ENCODE measurements around the gene KIF5B. TPM values are rescaled to one million over a fixed set of nuclear protein-coding genes. Genes with fewer than 3 reads are reported as not detected.
"Not testable (repeated sequence)": the region's sequence is repeated elsewhere in the genome, so short reads cannot be mapped to it uniquely, and the experiment has no call there.

Gene KIF5B
- total RNA-seq, 2 donors from 2014 or later = 142 to 155 TPM

- H3K27me3 ChIP-seq = no peaks in the 10 kb centered on the region
- H3K4me1 ChIP-seq = no peaks in the 10 kb centered on the region
- H3K4me3 ChIP-seq = no peak overlapping the region
- no peak for DNase-seq (ENCODE audit: low spot score)
- H3K36me3 ChIP-seq = no peaks in the 10 kb centered on the region
- no peak for TF ChIP-seq CTCF (IDR thresholded peaks at IDR 0.05)
- H3K9me3 ChIP-seq = no peaks in the 10 kb centered on the region
- no peak overlapping the region for H3K27ac ChIP-seq
Observed at GRCh38 chr10:31982111-31982510, 74.1 kb downstream of the KIF5B start.

- no peaks in the 10 kb centered on the region for H3K4me1 ChIP-seq
- H3K27me3 ChIP-seq = no peaks in the 10 kb centered on the region
- H3K9me3 ChIP-seq = no peaks in the 10 kb centered on the region
Observed at GRCh38 chr10:31980471-31980870, 75.8 kb downstream of the KIF5B start.

GRCh38 chr10:31979071-31979470 is 77.2 kb downstream of the KIF5B start:
- not testable (repeated sequence) for H3K27me3 ChIP-seq; H3K4me3 ChIP-seq; H3K36me3 ChIP-seq; H3K4me1 ChIP-seq; H3K27ac ChIP-seq; DNase-seq (ENCODE audit: low spot score); H3K9me3 ChIP-seq

More at GRCh38 chr10:31980471-31980870, 75.8 kb downstream of the KIF5B start:
- no peak overlapping the region for H3K4me3 ChIP-seq
- TF ChIP-seq CTCF (IDR thresholded peaks at IDR 0.05) = no peak
- DNase-seq (ENCODE audit: low spot score) = no peak
- H3K36me3 ChIP-seq = no peaks in the 10 kb centered on the region
- H3K27ac ChIP-seq = no peak overlapping the region

GRCh38 chr10:31978156-31978483 is 78.1 kb downstream of the KIF5B start:
- no peak overlapping the region for H3K4me3 ChIP-seq
- H3K27me3 ChIP-seq = no peaks in the 10 kb centered on the region
- H3K9me3 ChIP-seq = no peaks in the 10 kb centered on the region
- no peak for TF ChIP-seq CTCF (IDR thresholded peaks at IDR 0.05)
- H3K36me3 ChIP-seq = no peaks in the 10 kb centered on the region
- no peaks in the 10 kb centered on the region for H3K4me1 ChIP-seq
- no peak overlapping the region for H3K27ac ChIP-seq
- no peak for DNase-seq (ENCODE audit: low spot score)

GRCh38 chr10:31977440-31978155 is 78.6 kb downstream of the KIF5B start:
- no peak overlapping the region for H3K27ac ChIP-seq
- no peaks in the 10 kb centered on the region for H3K27me3 ChIP-seq
- no peaks in the 10 kb centered on the region for H3K36me3 ChIP-seq
- H3K9me3 ChIP-seq = no peaks in the 10 kb centered on the region
- H3K4me1 ChIP-seq = no peaks in the 10 kb centered on the region
- DNase-seq (ENCODE audit: low spot score) = no peak
- H3K4me3 ChIP-seq = no peak overlapping the region
- TF ChIP-seq CTCF (IDR thresholded peaks at IDR 0.05) = no peak

- TF ChIP-seq CTCF (IDR thresholded peaks at IDR 0.05) = no peak
Observed at GRCh38 chr10:31975157-31975765, 81.0 kb downstream of the KIF5B start.

More at GRCh38 chr10:31975157-31975765, 81.0 kb downstream of the KIF5B start:
- no peak overlapping the region for H3K27ac ChIP-seq
- H3K4me3 ChIP-seq = no peak overlapping the region
- no peaks in the 10 kb centered on the region for H3K27me3 ChIP-seq
- no peaks in the 10 kb centered on the region for H3K4me1 ChIP-seq
- no peaks in the 10 kb centered on the region for H3K36me3 ChIP-seq
- no peak for DNase-seq (ENCODE audit: low spot score)
- no peaks in the 10 kb centered on the region for H3K9me3 ChIP-seq

All from right atrium auricular region (tissue), 2 donors.